A673 (cell line): ENCODE measurements around the gene SIAH3.

Experiments used
- EZH2 ChIP-seq: fragments of 200-600 bp; sonication (generic); IDR thresholded peaks from 2 replicates; pipeline ENCODE4 v1.6.1; 2017; ENCODE audit warnings: borderline replicate concordance, low read depth, mild to moderate bottlenecking, mixed read lengths, antibody characterized with exemption, low read length; ENCODE audit not compliant: poor library complexity, severe bottlenecking
- TF ChIP-seq, protein P1 (sequence below): fragments of 300-800, 200-600 bp; sonication (generic); conservative IDR thresholded peaks from 2 replicates; pipeline ENCODE4 v1.5.1; 2017; ENCODE audit warnings: low read depth, mild to moderate bottlenecking, antibody characterized with exemption, low read length, moderate library complexity, mixed read lengths

DNA sequence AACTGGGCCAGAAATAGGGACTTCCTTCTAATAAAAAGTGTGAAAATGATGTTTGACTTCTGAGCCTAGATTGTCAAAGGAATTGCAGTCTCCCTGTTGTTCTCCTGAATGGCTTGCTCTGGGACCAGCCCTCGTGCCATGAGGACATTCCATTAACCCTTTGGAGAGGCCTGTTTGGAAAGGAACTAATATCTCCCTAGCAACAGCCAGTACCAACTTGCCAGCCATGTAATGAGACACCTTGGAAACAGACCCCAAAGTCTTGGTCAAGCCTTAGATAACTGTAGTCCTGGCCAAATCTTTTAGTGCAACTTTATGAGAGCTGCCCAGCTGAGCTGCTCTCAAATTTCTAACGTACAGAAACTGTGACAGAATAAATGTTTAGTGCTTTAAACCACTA, 8.2 kb upstream of the SIAH3 start:
- TF ChIP-seq, protein P1, sequence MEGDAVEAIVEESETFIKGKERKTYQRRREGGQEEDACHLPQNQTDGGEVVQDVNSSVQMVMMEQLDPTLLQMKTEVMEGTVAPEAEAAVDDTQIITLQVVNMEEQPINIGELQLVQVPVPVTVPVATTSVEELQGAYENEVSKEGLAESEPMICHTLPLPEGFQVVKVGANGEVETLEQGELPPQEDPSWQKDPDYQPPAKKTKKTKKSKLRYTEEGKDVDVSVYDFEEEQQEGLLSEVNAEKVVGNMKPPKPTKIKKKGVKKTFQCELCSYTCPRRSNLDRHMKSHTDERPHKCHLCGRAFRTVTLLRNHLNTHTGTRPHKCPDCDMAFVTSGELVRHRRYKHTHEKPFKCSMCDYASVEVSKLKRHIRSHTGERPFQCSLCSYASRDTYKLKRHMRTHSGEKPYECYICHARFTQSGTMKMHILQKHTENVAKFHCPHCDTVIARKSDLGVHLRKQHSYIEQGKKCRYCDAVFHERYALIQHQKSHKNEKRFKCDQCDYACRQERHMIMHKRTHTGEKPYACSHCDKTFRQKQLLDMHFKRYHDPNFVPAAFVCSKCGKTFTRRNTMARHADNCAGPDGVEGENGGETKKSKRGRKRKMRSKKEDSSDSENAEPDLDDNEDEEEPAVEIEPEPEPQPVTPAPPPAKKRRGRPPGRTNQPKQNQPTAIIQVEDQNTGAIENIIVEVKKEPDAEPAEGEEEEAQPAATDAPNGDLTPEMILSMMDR, result no peak
- no peak for TF ChIP-seq EZH2
